Lower lobe of right lung (tissue), 2 donors: ENCODE measurements around the gene CBARP. TPM values are rescaled to one million over a fixed set of nuclear protein-coding genes. Genes with fewer than 3 reads are reported as not detected.

ENCODE experiments used
- ATAC-seq, 2 donors: fragments of 200-7000 bp; cut with Tn5 transposase; one replicate each; pipeline ENCODE4 v1.9.1; 2020 to 2022; ENCODE audit warnings: mild to moderate bottlenecking in 2 of 2, moderate library complexity in 2 of 2
- DNase-seq: peaks from one replicate; pipeline ENCODE4 v3.0.0-alpha.2; 2020
- H3K27ac ChIP-seq: fragments of 200-600 bp; one replicate; pipeline ENCODE4 v1.8.0; 2022
- H3K27me3 ChIP-seq: fragments of 200-600 bp; one replicate; pipeline ENCODE4 v1.8.0; 2022; ENCODE audit warnings: low read depth
- H3K36me3 ChIP-seq: fragments of 200-600 bp; one replicate; pipeline ENCODE4 v1.8.0; 2022; ENCODE audit warnings: mild to moderate bottlenecking
- H3K4me1 ChIP-seq: fragments of 200-600 bp; one replicate; pipeline ENCODE4 v1.8.0; 2022
- H3K4me3 ChIP-seq: fragments of 200-600 bp; one replicate; pipeline ENCODE4 v1.8.0; 2022; ENCODE audit warnings: mild to moderate bottlenecking
- H3K9me3 ChIP-seq: fragments of 200-600 bp; one replicate; pipeline ENCODE4 v1.8.0; 2022
- intact Hi-C: fragments of 100-400 bp; cut with DNase I; formaldehyde crosslinking; loops from one replicate; pipeline ENCODE4 v1.11.0; 2022
- total RNA-seq: library from RNA; stranded (reverse); fragmentation: NEBNext Ultra II Directional; extraction: Animal tissue kit (Norgen Biotek cat#: 25700); gene quantifications from one replicate; pipeline ENCODE4 v1.2.1, GENCODE V29; 2021
- TF ChIP-seq, protein P1 (sequence below): fragments of 200-600 bp; IDR thresholded peaks from one replicate; pipeline ENCODE4 v1.8.0; 2022; ENCODE audit warnings: antibody characterized with exemption, mild to moderate bottlenecking
- donor health status: DM: no; HTN: yes; CAD: no; lungs with severe emphysema.

CBARP gene
- total RNA-seq, 1 donor from 2014 or later: 0.41 TPM

- peaks cover 39% of the 10 kb centered on the region for H3K36me3 ChIP-seq
- ATAC-seq (no peak), DNase-seq (no peak)
- no peaks in the 10 kb centered on the region for H3K27me3 ChIP-seq
- intact Hi-C loops: no loop called here
- no peak overlapping the region for H3K4me3 ChIP-seq
- H3K4me1 ChIP-seq: peaks cover 24% of the 10 kb centered on the region
- H3K27ac ChIP-seq: no peak overlapping the region
- no peaks in the 10 kb centered on the region for H3K9me3 ChIP-seq
- TF ChIP-seq, protein P1, sequence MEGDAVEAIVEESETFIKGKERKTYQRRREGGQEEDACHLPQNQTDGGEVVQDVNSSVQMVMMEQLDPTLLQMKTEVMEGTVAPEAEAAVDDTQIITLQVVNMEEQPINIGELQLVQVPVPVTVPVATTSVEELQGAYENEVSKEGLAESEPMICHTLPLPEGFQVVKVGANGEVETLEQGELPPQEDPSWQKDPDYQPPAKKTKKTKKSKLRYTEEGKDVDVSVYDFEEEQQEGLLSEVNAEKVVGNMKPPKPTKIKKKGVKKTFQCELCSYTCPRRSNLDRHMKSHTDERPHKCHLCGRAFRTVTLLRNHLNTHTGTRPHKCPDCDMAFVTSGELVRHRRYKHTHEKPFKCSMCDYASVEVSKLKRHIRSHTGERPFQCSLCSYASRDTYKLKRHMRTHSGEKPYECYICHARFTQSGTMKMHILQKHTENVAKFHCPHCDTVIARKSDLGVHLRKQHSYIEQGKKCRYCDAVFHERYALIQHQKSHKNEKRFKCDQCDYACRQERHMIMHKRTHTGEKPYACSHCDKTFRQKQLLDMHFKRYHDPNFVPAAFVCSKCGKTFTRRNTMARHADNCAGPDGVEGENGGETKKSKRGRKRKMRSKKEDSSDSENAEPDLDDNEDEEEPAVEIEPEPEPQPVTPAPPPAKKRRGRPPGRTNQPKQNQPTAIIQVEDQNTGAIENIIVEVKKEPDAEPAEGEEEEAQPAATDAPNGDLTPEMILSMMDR: no peak
These were observed 8.5 kb downstream of the CBARP start for GRCh38 chr19:1229056-1229923.

DNA sequence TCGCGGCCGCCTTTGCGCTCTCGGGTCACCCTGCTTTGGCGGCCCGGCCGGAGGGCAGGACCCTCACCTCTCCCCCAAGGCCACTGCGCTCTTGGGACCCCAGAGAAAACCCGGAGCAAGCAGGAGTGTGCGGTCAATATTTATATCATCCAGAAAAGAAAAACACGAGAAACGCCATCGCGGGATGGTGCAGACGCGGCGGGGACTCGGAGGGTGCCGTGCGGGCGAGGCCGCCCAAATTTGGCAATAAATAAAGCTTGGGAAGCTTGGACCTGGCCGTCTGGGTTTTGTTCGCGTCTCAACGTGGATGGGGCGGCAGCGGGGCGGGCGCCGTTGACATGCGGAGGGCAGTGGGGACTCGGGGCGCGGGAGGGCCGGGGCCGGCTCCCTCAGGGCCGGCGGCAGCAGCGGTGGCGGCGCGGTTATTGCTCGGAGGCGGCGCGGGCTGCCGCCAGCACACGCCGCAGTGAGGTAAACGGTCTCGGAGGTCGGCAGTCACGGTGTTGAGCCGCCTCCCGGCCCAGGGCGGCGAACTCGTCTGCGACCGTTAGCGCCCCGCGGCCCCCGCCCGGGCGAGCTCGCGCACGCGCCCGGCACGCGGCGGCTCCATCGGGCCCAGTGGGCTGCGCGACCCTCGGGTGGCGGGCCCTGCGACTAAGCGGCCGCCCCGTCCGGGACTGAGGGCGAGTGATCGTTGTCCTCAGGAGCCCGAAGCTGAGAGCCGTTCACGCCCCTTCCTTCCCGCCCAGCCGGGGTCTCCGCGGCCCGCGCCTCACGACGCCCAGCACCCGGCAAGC lies 9.4 kb downstream of the CBARP start:
- TF ChIP-seq, protein P1: no peak
- no peak overlapping the region for H3K4me3 ChIP-seq
- H3K27ac ChIP-seq: no peak overlapping the region
- DNase-seq (no peak), ATAC-seq (no peak)
- H3K9me3 ChIP-seq: no peaks in the 10 kb centered on the region
- H3K36me3 ChIP-seq: peaks cover 49% of the 10 kb centered on the region
- peaks cover 19% of the 10 kb centered on the region for H3K4me1 ChIP-seq
- intact Hi-C loops: no loop called here
- H3K27me3 ChIP-seq: no peaks in the 10 kb centered on the region

- H3K36me3 ChIP-seq: peaks cover 58% of the 10 kb centered on the region
- ATAC-seq: no peak
- no peak overlapping the region for H3K27ac ChIP-seq
These were observed 10.3 kb downstream of the CBARP start for GRCh38 chr19:1227304-1228054.

DNA sequence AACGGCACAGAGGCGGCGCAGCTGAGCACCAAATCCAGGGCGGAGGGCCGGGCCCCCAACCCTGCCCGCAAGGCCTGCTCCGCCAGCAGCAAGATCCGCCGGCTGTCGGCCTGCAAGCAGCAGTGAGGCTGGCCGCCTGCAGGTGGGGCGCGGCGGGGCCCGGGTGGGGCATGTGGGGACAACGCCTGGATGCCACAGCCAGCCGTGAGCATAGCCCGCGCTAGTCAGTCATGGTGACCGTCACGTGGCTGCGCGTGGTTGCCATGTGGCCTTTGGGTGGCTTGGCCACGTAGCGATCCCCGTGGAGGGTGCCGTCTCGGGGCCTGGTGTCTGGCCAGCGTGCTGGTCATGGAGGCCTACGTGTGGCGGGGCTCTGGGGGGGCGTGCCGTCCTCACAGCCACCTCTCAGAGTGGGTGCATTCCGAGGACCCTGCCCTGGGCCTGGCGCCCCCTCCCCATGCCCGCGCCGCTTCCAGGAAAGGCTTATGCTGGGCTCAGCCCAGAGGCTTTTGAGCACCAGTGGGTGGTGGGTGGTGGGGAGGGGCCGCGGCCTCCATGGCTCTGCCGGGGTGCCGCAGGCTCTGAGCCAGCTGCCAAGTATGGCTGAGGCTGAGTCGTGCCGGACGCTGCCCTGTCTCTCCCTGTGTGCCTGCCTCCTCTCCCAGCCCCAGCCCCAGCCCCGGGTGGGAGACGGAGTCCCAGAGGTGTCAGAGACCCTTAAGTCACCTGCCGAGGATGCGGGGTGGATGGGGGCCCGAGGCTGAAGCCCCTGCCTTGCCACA lies 11.1 kb downstream of the CBARP start:
- H3K4me3 ChIP-seq: no peak overlapping the region
- TF ChIP-seq, protein P1: no peak
- no peak for DNase-seq
- H3K27me3 ChIP-seq: no peaks in the 10 kb centered on the region
- intact Hi-C loops: no loop called here
- no peaks in the 10 kb centered on the region for H3K9me3 ChIP-seq
- peaks cover 6% of the 10 kb centered on the region for H3K4me1 ChIP-seq
- peaks cover 65% of the 10 kb centered on the region for H3K36me3 ChIP-seq
- no peak for ATAC-seq
- H3K27ac ChIP-seq: no peak overlapping the region

More at GRCh38 chr19:1227304-1228054, 10.3 kb downstream of the CBARP start:
- TF ChIP-seq, protein P1: no peak
- Histone ChIP-seq H3K27me3 (no peaks in the 10 kb centered on the region), H3K4me3 (no peak overlapping the region), H3K4me1 (peaks cover 10% of the 10 kb centered on the region), H3K9me3 (no peaks in the 10 kb centered on the region)
- intact Hi-C loops: no loop called here
- no peak for DNase-seq

DNA sequence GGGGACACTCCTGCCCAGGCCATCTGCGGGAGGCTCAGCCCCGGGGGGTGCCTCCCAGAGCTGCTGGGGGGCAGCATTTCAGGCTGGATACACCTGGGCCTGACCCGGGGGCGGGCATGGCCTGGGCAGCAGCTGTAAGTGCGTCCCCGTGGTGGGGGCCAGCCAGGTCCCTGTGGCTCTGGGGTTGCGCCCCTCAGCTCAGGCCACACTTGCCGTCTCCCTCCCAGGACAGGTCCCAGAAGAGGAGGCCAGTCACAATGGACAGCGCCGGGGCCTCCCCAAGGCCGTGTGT lies 11.6 kb downstream of the CBARP start:
- Histone ChIP-seq H3K4me1 (peaks cover 6% of the 10 kb centered on the region), H3K27ac (no peak overlapping the region), H3K9me3 (no peaks in the 10 kb centered on the region), H3K27me3 (no peaks in the 10 kb centered on the region), H3K36me3 (peaks cover 71% of the 10 kb centered on the region), H3K4me3 (no peak overlapping the region)
- ATAC-seq: no peak
- TF ChIP-seq, protein P1: no peak
- DNase-seq: no peak
- intact Hi-C loops: no loop called here
